RCC 7860 (cell line): ENCODE data around the gene PCGF3.
"Not testable (repeated sequence)": the region's sequence is repeated elsewhere in the genome, so short reads cannot be mapped to it uniquely, and the experiment has no call there.

Experiments used
- DNase-seq: peaks from one replicate; pipeline ENCODE4 v3.0.0-alpha.2; 2015; ENCODE audit warnings: low spot score
- FAIRE-seq: peaks from 2 replicates; lab custom pipeline; 2012; peaks lifted over from hg19 to GRCh38; lab: Jason Lieb, UNC

The PCGF3 gene

GRCh38 chr4:735583-735982, 30.0 kb downstream of the PCGF3 start:
- FAIRE-seq (no peak), DNase-seq (no peak)

GRCh38 chr4:736561-736960, 30.9 kb downstream of the PCGF3 start:
- FAIRE-seq, DNase-seq: not testable (repeated sequence)

DNA sequence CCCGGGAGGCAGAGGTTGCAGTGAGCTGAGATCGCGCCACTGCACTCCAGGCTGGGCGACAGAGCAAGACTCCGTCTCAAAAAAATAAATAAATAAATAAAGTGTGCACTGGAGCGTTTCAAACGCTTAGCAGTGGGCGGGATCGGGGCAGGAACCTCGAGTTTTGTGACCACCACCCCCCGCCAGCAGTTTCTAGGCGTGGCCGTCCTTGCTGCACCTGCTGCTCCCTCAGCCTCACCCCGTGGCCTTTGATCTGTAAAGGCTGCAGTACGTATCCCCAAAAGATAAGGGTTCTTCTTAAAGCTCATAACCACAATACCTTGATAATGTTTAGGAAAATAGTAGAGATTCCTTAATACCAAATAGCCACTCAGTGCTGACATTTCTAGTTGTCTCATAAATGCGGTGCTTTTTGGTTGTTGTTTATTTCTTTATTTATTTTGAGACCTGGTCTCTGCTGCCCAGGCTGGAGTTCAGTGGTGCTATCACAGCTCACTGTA, 33.2 kb downstream of the PCGF3 start:
- DNase-seq (no peak), FAIRE-seq (no peak)

DNA sequence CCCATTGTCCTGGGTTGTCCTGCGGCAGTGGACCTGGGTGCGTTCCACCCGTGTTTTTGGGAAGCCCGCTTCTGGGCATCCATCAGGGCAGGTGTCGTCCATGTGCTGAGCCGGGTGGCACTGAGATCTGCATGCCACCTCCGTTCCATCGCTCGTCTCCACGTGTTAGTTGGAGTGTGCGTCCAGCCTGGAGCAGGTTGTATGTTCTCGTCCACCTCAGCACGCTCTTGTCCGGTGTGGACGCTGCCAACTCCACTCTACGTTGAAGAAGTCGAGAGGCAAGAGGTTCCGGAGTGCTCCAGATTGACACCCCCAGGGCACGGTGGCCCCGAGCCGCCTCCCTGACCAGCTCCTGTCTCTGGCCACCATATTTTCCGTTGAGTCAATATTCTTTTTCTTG, 33.9 kb downstream of the PCGF3 start:
- DNase-seq = no peak
- no peak for FAIRE-seq

GRCh38 chr4:740011-740410, 34.4 kb downstream of the PCGF3 start:
- DNase-seq = no peak
- no peak for FAIRE-seq

DNA sequence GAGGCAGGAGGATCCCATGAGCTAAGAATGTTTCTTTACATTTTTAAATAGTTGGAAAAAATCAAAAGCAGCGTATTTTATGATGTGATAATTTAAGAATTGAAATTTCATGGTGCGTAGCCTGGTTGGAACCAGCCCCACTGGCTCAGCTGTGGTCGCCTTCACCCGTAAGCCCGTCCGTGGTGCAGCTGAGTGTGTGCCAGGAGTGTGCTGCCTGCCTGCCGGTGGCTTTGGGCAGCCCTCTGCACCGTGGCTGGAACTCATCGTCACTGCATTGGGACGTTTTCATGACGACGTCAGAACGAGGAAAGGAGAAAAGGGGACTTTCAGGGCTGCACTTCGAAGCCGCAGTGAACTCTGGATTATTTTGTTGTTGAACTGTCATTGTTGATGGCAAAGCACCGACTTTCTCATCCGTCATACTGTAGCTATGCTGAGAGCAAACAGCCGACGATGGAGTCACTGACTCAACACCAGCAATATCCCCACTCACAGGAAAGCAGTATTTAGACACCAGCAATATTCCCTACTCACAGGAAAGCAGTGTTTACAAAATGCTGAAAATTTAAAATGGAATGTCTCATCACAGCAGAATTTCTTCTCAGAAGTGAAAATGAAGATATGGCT, 35.1 kb downstream of the PCGF3 start:
- DNase-seq (no peak), FAIRE-seq (no peak)

DNA sequence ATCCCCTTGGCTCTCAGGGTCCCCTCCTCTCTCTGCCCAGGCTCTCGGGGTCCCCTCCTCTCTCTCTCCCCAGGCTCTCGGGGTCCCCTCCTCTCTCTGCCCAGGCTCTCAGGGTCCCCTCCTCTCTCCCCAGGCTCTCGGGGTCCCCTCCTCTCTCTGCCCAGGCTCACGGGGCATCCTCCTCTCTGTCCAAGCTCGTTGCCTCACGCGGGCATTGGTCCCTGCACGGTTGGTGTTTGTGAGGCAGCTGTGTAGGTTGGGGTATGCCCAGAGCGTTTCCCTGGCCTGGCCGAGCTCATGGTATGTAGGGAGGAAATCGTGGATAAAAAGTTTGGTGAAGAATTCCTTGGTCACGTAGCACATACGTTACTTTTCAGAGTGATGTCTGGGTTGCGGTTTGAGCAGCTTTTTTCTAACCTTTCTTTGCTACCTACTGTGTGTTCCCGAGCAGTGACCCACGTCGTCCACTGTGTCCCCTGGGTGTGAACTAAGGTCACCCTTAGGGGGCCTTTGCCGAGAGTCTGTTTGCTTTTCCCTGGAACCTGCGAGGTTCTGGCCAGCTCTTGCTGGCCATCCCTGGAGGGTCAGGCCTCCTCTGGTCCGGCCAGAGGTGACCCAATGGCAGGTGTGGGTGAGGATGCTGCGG, 36.6 kb downstream of the PCGF3 start:
- no peak for FAIRE-seq
- no peak for DNase-seq

- no peak for FAIRE-seq
- peak; percentile 27 for DNase-seq
Observed at GRCh38 chr4:742742-743311, 37.2 kb downstream of the PCGF3 start.

- DNase-seq = no peak
- no peak for FAIRE-seq
Observed at GRCh38 chr4:743463-744211, 38.0 kb downstream of the PCGF3 start.

- DNase-seq (no peak), FAIRE-seq (no peak)
Observed at GRCh38 chr4:744212-744841, 38.7 kb downstream of the PCGF3 start.

- DNase-seq (no peak), FAIRE-seq (no peak)
Observed at GRCh38 chr4:747546-748170, 42.0 kb downstream of the PCGF3 start.

- no peak for FAIRE-seq
- no peak for DNase-seq
Observed at GRCh38 chr4:748461-748860, 42.8 kb downstream of the PCGF3 start.

DNA sequence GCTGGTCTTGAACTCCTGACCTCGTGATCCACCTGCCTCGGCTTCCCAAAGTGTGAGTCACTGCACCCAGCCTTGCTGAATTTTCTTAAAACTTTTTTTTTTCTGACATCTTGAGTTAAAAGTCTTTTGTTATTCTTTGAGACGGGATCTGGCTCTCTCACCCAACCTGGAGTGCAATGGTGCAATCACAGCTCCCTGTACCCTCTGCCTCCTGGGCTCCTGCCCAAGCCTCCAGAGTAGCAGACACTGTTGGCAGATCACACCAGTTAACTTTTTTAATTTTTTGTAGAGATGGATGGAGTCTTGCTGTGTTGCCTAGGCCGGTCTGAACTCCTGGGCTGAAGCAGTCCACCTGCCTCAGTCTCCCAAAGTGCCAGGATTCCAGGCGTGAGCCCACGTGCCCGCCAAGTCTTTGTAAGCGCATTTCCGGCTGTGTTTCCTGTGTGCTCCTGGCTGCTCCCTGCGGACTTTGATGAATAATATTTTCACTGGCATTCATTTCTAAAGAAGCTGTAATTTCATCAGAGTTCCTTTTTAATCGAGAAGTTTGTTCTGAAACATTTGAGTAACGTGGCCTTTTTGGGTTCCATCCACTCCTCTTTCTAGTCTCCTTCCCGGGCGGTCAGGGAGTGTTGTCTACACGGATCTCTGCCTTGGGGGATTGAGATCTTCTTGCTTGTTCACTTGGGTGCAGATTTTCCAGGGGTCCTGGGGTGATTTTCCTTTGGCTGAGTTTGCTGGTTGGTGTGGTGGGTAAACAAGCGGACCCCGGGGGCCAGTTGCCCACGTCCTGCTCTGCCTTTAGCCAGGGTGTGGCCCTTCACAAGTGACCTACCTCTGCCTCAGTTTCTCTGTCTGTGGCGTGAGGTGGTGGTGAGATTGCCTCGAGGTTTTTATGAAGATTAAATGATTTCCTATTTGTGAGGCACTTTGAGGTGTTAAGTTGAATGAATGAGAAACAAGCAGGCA, 44.4 kb downstream of the PCGF3 start:
- DNase-seq (no peak), FAIRE-seq (no peak)

GRCh38 chr4:751676-752075, 46.0 kb downstream of the PCGF3 start:
- DNase-seq (no peak), FAIRE-seq (no peak)

GRCh38 chr4:752196-752861, 46.7 kb downstream of the PCGF3 start:
- FAIRE-seq (no peak), DNase-seq (no peak)

GRCh38 chr4:753186-753585, 47.6 kb downstream of the PCGF3 start:
- FAIRE-seq = not testable (repeated sequence)

GRCh38 chr4:754221-755120, 48.8 kb downstream of the PCGF3 start:
- FAIRE-seq (no peak), DNase-seq (no peak)

More at GRCh38 chr4:753186-753585, 47.6 kb downstream of the PCGF3 start:
- not testable (repeated sequence) for DNase-seq

DNA sequence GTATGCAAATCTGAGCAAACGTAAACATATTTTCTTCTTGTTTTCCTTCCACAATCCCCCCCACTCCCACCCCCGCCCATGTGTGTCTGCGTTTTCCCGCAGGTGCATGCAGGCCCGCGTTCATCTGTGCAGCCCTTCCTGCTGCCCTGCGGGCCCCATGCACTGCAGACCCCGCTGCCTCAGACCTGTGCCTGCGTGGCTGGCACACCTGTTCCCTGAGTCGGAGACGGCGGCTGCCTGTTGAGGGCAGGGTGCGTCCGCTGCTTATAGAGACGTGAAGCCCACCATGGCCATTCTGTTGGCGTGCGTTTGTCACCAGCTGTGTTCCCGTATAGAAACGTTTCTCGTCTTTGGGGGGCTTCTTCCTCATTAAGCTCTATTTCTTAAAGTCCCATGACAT, 51.5 kb downstream of the PCGF3 start:
- FAIRE-seq = no peak

More for the DNA sequence above, 51.5 kb downstream of the PCGF3 start:
- no peak for DNase-seq
